H9 (cell line): ENCODE results near the gene MT1H. TPM values are rescaled to one million over a fixed set of nuclear protein-coding genes. Genes with fewer than 3 reads are reported as not detected.

Source experiments
- total RNA-seq: library from RNA; stranded (reverse); gene quantifications from 2 replicates; pipeline ENCODE4 v1.2.1, GENCODE V29; 2021

MT1H gene
- total RNA-seq, 1 experiment from 2014 or later = 12.5 TPM

Other genes with a start within 250 kb of the MT1H start
- 25.6 and 26.3 TPM in 2 replicates for gene AMFR, start 244.3 kb upstream of the MT1H start, total RNA-seq
- gene NUDT21, start 218.5 kb upstream of the MT1H start, total RNA-seq = 271 and 276 TPM in 2 replicates
- gene OGFOD1, start 218.3 kb upstream of the MT1H start, total RNA-seq = 66.5 TPM in 2 replicates
- 13.0 and 13.1 TPM in 2 replicates for gene BBS2, start 149.8 kb upstream of the MT1H start, total RNA-seq
- not detected in 2 replicates for gene MT4, start 104.7 kb upstream of the MT1H start, total RNA-seq
- gene MT3, start 80.3 kb upstream of the MT1H start, total RNA-seq = 0.61 TPM in 1 of 2 replicates, not detected in the other
- gene MT2A, start 61.2 kb upstream of the MT1H start, total RNA-seq = 63.1 and 72.5 TPM in 2 replicates
- 25.9 and 34.4 TPM in 2 replicates for gene MT1E, start 44.0 kb upstream of the MT1H start, total RNA-seq
- 1.4 and 2.5 TPM in 2 replicates for gene MT1M, start 37.2 kb upstream of the MT1H start, total RNA-seq
- gene MT1A, start 31.1 kb upstream of the MT1H start, total RNA-seq = 0.68 TPM in 1 of 2 replicates, not detected in the other
- not detected in 2 replicates for gene MT1B, start 17.9 kb upstream of the MT1H start, total RNA-seq
- gene MT1F, start 11.9 kb upstream of the MT1H start, total RNA-seq = 22.9 and 26.1 TPM in 2 replicates
- 23.4 and 26.2 TPM in 2 replicates for gene MT1G, start 1.7 kb upstream of the MT1H start, total RNA-seq
- gene MT1X, start 12.7 kb downstream of the MT1H start, total RNA-seq = 32.1 and 41.9 TPM in 2 replicates
- gene NUP93, start 60.3 kb downstream of the MT1H start, total RNA-seq = 165 and 167 TPM in 2 replicates
- gene SLC12A3, start 195.4 kb downstream of the MT1H start, total RNA-seq = not detected in 2 replicates